Esophagus squamous epithelium (tissue), 4 donors: Measurements from ENCODE around the gene BRIP1.

Source experiments
- POLR2A ChIP-seq, 4 donors: fragments of 450-650 bp; IDR thresholded peaks; one replicate each; pipeline ENCODE4 v1.6.1; 2017; ENCODE audit warnings: antibody characterized with exemption in 4 of 4, mild to moderate bottlenecking in 4 of 4, moderate library complexity in 3 of 4
- TF ChIP-seq, protein P1 (sequence below), 6 experiments: fragments of 450-650 bp in 4 of 6; fragments of 200-600 bp in 2 of 6; sonication (generic) in 2 of 6; IDR thresholded peaks; one replicate each; pipeline ENCODE4 v1.5.1; 2016 to 2019; ENCODE audit warnings: antibody characterized with exemption in 6 of 6, mild to moderate bottlenecking in 4 of 6, moderate library complexity in 4 of 6

- TF ChIP-seq, protein P1, sequence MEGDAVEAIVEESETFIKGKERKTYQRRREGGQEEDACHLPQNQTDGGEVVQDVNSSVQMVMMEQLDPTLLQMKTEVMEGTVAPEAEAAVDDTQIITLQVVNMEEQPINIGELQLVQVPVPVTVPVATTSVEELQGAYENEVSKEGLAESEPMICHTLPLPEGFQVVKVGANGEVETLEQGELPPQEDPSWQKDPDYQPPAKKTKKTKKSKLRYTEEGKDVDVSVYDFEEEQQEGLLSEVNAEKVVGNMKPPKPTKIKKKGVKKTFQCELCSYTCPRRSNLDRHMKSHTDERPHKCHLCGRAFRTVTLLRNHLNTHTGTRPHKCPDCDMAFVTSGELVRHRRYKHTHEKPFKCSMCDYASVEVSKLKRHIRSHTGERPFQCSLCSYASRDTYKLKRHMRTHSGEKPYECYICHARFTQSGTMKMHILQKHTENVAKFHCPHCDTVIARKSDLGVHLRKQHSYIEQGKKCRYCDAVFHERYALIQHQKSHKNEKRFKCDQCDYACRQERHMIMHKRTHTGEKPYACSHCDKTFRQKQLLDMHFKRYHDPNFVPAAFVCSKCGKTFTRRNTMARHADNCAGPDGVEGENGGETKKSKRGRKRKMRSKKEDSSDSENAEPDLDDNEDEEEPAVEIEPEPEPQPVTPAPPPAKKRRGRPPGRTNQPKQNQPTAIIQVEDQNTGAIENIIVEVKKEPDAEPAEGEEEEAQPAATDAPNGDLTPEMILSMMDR (IDR thresholded peaks at IDR 0.05): no peak
- no peak for TF ChIP-seq POLR2A (IDR thresholded peaks at IDR 0.05)
Observed at GRCh38 chr17:61660746-61661485, 202.4 kb downstream of the BRIP1 start.
